GM23248 (cell line): ENCODE measurements around the gene APH1B.

Source experiments
- EZH2 ChIP-seq: fragments of 200-600 bp; sonication (generic); IDR thresholded peaks from 2 replicates; pipeline ENCODE4 v1.6.1; 2018; ENCODE audit warnings: antibody characterized with exemption, mild to moderate bottlenecking; ENCODE audit not compliant: insufficient read depth, poor library complexity, severe bottlenecking
- EZH2phosphoT487 ChIP-seq: fragments of 200-600 bp; sonication (generic); IDR thresholded peaks from 2 replicates; pipeline ENCODE4 v1.6.1; 2018; ENCODE audit warnings: antibody characterized with exemption, moderate library complexity, mild to moderate bottlenecking, low read depth; ENCODE audit not compliant: insufficient read depth

DNA sequence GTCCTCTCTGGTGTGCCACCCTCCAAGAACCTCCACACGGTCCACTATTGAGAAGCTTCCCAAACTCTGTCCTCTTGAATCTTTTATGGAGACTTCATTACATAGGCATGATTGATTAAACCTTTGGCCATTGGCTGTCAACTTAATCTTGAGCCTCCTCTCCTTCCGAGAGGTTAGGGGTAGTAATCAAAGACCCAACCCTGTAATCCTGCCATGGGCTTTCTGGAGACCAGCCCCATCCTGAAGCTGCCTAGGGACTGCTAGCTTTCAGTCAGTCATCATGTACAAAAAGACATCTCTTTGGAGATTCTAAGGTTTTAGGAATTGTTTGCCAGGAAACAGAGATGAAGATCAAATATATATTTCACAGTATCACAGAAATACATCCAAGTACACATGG, 37.0 kb downstream of the APH1B start:
- TF ChIP-seq EZH2 (no peak), EZH2phosphoT487 (no peak)
